GM21619 (cell line): ENCODE results near the gene IRF9.
A peak's percentile ranks its signal among the peaks of the same experiment; 100 is the strongest.

ENCODE experiments used
- ATAC-seq: cut with Tn5 transposase; IDR thresholded peaks from one replicate; pipeline ENCODE4 v1.9.1; 2021; ENCODE audit not compliant: unreplicated experiment

Gene IRF9, protein sequence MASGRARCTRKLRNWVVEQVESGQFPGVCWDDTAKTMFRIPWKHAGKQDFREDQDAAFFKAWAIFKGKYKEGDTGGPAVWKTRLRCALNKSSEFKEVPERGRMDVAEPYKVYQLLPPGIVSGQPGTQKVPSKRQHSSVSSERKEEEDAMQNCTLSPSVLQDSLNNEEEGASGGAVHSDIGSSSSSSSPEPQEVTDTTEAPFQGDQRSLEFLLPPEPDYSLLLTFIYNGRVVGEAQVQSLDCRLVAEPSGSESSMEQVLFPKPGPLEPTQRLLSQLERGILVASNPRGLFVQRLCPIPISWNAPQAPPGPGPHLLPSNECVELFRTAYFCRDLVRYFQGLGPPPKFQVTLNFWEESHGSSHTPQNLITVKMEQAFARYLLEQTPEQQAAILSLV

GRCh38 chr14:24160850-24161804, at the start of gene IRF9:
TSS of gene IRF9 (plus strand) at chr14:24161265. CDS start at chr14:24162145, 880 bp downstream.
- ATAC-seq = peak; percentile 73

DNA sequence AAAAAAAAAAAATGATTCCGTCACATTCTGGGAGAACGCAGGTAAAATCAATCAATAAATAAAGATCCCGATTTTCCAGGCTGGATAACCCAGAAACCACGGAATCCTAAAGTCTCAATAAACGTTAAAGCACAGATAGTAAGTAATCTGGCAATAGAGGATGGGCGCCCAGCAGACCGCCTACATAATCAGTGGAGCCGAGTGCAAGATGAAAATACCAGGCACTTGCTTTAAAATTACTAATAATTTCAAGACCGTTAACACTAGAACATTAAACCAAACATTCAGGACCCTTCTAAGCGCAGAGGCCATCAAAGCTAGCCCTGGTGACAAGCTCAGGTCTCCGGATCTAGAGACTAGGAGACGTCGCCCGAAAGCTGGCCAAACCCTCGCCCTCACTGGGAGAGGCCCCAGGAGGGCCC, 47.7 kb upstream of the IRF9 start:
- no peak for ATAC-seq

GRCh38 chr14:24113801-24114531, 47.1 kb upstream of the IRF9 start:
- ATAC-seq = peak; percentile 30

GRCh38 chr14:24114532-24115421, 46.3 kb upstream of the IRF9 start, which contains the start of the genes DCAF11 and NRL:
TSS of gene DCAF11 (plus strand) at chr14:24114777. CDS start at chr14:24115595, 818 bp downstream.
TSS of gene NRL (minus strand) at chr14:24114949. CDS start at chr14:24082848, 32,101 bp downstream.
- ATAC-seq = peak; percentile 85

DNA sequence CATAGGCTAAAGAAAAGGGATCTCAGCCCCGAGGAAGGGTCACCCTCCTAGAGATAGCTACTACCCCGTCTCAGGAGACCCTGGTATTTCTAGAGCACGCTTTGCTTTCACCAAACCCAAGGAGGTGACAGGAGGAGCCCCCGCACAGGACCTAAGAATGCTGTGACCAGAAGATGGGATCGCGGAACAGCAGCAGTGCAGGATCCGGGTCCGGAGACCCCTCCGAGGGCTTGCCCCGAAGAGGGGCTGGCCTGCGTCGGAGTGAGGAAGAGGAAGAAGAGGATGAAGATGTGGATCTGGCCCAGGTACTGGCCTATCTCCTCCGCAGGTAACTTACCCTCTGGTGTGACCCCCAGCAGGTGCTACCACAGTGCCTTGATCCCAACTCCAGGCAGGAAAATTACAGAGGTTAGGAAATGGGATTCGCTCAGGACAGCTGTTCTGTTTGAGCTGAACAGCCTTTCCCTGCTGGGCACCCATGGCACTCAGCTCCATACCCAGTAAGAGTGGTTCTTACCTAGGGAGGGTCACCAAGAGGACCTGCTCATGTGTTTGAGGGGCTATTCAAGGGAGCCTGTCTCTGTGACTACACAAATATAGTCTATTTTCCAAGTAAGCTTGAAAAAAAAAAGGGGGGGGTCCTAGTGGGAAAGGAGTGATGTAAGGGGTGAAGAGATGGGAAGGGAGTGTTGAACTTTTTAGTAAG, 45.5 kb upstream of the IRF9 start:
- ATAC-seq = no peak

- ATAC-seq = no peak
Measured at GRCh38 chr14:24116128-24116814, 44.8 kb upstream of the IRF9 start.

DNA sequence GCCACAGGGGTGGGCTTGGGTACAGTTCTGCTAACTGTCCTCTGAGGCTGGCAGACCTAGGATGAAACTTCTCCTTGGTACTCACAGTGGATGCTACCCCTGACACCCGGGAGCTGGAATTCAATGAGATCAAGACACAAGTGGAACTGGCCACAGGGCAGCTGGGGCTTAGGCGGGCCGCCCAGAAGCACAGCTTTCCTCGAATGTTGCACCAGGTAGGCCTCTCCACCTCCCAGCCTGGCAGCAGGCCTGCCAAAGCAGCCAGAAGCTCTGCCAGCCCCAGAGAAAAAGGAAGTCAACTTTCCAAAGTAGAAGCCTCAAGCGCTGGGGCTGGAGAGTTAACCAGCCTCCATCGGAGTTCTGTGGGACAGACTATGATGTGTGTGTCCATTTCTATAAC, 43.9 kb upstream of the IRF9 start:
- no peak for ATAC-seq

- ATAC-seq = no peak
Measured at GRCh38 chr14:24119691-24120090, 41.4 kb upstream of the IRF9 start.

GRCh38 chr14:24121210-24121609, 39.9 kb upstream of the IRF9 start:
- ATAC-seq = no peak

GRCh38 chr14:24122416-24122815, 38.6 kb upstream of the IRF9 start:
- ATAC-seq = no peak

- ATAC-seq = no peak
Measured at GRCh38 chr14:24122898-24123297, 38.2 kb upstream of the IRF9 start.

DNA sequence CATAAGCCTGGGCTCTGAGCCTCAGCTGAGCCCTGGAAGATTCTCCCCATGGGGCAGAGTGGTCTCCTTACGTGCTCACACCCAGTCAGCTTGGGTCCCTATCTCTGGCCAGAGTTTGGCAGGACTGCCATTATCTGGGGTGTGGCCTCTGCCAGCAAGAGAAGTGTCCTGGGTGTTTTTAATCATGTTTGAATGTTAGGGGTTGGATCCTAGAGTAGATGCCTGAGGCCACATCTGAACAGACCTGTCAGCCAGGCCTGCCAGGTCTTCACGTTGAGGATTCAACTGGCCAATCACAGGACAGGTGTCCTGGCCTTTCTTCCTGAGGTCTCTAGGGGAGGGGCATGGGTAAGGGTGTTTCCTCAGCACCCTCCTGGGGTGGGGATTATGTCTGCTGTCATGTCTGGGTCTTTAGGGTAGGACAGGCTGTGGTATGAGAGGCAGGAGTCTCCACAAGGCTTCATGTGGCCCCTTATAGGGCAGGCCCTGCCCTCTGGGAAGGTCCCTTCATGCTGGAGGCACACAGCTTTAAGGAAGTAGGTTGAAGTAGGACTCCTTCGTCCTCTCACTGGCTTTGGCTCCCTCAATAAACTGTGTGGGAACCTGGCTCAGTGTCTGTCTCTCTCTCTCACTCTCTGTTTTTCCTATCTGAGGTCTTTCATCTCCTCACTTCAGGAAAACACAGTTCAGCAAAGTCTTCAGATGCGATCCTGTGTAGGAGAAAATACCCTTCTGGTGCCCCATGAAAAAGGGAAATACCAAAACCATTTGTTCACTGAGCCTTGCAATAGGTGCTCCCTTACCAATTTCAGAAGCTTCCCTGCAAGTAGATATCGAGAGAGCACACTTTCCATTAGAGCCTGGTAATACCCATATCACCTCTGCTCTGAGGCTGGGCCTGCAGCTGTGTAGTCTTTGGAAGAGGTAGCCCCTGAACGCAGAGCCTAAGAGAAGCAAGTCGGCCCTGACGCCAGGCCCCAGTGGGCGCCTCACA, 37.3 kb upstream of the IRF9 start:
- no peak for ATAC-seq

GRCh38 chr14:24126939-24127338, 34.1 kb upstream of the IRF9 start:
- ATAC-seq = no peak

DNA sequence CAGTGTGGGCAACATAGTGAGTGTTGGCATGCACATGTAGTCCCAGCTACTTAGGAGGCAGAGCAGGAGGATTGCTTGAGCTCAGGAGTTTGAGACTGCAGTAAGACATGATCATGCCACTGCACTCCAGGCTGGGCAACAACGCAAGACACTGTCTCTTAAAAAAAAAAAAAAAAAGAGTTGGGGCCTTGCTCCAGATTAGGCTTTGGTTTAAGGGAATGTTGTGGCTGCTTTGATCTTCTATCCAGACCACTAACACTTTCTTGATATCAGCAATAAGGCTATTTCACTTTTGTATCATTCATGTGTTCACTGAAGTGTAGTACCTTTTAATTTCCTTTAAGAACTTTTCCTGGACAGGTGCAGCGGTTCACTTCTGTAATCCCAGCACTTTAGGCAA, 33.4 kb upstream of the IRF9 start:
- ATAC-seq = no peak

- ATAC-seq = no peak
Measured at GRCh38 chr14:24129410-24129998, 31.6 kb upstream of the IRF9 start.

- ATAC-seq = no peak
Measured at GRCh38 chr14:24130380-24130716, 30.7 kb upstream of the IRF9 start, which contains the start of gene FITM1. TSS of gene FITM1 (plus strand) at chr14:24130659. CDS start at chr14:24131564, 905 bp downstream.
